ENCODE results near the gene EIF4E3.

DNA sequence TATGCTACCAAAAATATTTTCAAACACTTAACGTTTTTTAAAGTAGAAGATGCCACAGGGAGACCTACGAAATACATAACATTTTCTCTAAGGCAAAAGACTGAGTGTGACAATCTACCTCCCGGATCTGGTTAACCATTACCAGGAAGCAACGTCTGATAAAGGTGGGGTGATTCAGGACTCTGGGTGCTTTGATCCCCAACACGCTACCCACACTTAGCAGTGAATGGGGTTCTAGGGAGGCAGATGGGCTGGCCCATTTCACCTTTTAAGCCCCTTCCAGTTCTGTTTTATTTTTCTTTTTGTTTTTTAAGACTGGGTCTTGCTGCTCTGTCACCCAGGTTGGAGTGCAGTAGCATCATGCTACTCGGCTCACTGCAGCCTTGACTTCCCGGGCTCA, 39.5 kb downstream of the EIF4E3 start:
- TF ChIP-seq CTCF (IDR thresholded peaks at IDR 0.05) (no peak), POLR2A (IDR thresholded peaks at IDR 0.05) (no peak)

Data from body of pancreas (tissue), 4 donors.